ENCODE data around the gene CALML6. TPM values are rescaled to one million over a fixed set of nuclear protein-coding genes. Genes with fewer than 3 reads are reported as not detected.

The CALML6 gene
- total RNA-seq, 1 experiment from 2014 or later: 1.9 TPM

Other genes with a start within 250 kb of the CALML6 start
- 51.3 to 51.6 TPM (median 51.6 TPM) in 3 replicates for gene SLC35E2B, start 222.5 kb upstream of the CALML6 start, total RNA-seq (2021)
- 47.8 to 54.7 TPM (median 52.0 TPM) in 3 replicates for gene CDK11A, start 190.9 kb upstream of the CALML6 start, total RNA-seq (2021)
- gene NADK, start 136.8 kb upstream of the CALML6 start, total RNA-seq (2021): 106 to 124 TPM (median 119 TPM) in 3 replicates
- gene GNB1, start 24.2 kb upstream of the CALML6 start, total RNA-seq (2021): 339 to 383 TPM (median 360 TPM) in 3 replicates
- 15.0 to 21.9 TPM (median 20.0 TPM) in 3 replicates for gene TMEM52, start 4.0 kb downstream of the CALML6 start, total RNA-seq (2021)
- gene CFAP74, start 88.5 kb downstream of the CALML6 start, total RNA-seq (2021): 0.34 to 0.39 TPM (median 0.35 TPM) in 3 replicates
- gene GABRD, start 104.1 kb downstream of the CALML6 start, total RNA-seq (2021): 1.7 to 2.0 TPM (median 1.8 TPM) in 3 replicates
- 51.9 to 52.9 TPM (median 52.5 TPM) in 3 replicates for gene PRKCZ, start 135.2 kb downstream of the CALML6 start, total RNA-seq (2021)